CD4-positive, alpha-beta memory T cell (primary cell): Measurements from ENCODE around the gene TBXT. TPM values are rescaled to one million over a fixed set of nuclear protein-coding genes. Genes with fewer than 3 reads are reported as not detected.
"Not testable (repeated sequence)": the region's sequence is repeated elsewhere in the genome, so short reads cannot be mapped to it uniquely, and the experiment has no call there.

Experiments used
- CTCF ChIA-PET: fragments of 350-600 bp; sonication (Branson Sonifier 250); formaldehyde crosslinking; loops from one replicate; lab custom pipeline; 2021; ENCODE audit warnings: inconsistent platforms; ENCODE audit not compliant: partially characterized antibody; lab: Charles Lee
- POLR2A ChIA-PET: fragments of 350-600 bp; sonication (Branson Sonifier 250); formaldehyde crosslinking; loops from one replicate; lab custom pipeline; 2021; ENCODE audit not compliant: partially characterized antibody; lab: Charles Lee
- DNase-seq, 5 donors: peaks; one replicate each; pipeline versions ENCODE4 v3.0.0 to v3.0.0-alpha.2; 2020 to 2022; ENCODE audit warnings: mixed read lengths in 1 of 5
- H3K27ac ChIP-seq: one replicate; pipeline ENCODE4 v1.7.0; 2013; ENCODE audit warnings: low read depth, low read length
- H3K27me3 ChIP-seq: 2 replicates; pipeline ENCODE4 v1.7.0; 2013; ENCODE audit warnings: mild to moderate bottlenecking, low read length, moderate library complexity; ENCODE audit not compliant: insufficient read depth
- H3K36me3 ChIP-seq: 2 replicates; pipeline ENCODE4 v1.7.0; 2013; ENCODE audit warnings: mild to moderate bottlenecking, low read length, moderate library complexity; ENCODE audit not compliant: insufficient read depth
- H3K4me1 ChIP-seq: 2 replicates; pipeline ENCODE4 v1.7.0; 2013; ENCODE audit warnings: mild to moderate bottlenecking, low read length, moderate library complexity; ENCODE audit not compliant: insufficient read depth
- H3K4me3 ChIP-seq, 2 donors: one replicate each; pipeline ENCODE4 v1.7.0; 2013; ENCODE audit warnings: low read length in 2 of 2, mild to moderate bottlenecking in 1 of 2
- H3K9me3 ChIP-seq, 2 donors: one replicate each; pipeline ENCODE4 v1.7.0; 2013; ENCODE audit warnings: low read length in 2 of 2, control low read depth in 1 of 2; ENCODE audit not compliant: control insufficient read depth in 1 of 2
- H3K27ac Mint-ChIP-seq, 7 donors: one replicate each; pipeline ENCODE4 v1.8.0; 2020 to 2021; ENCODE audit warnings: mixed read lengths in 7 of 7, mild to moderate bottlenecking in 6 of 7, inconsistent platforms in 3 of 7, moderate library complexity in 3 of 7
- H3K27me3 Mint-ChIP-seq, 2 donors: one replicate each; pipeline ENCODE4 v1.8.0; 2020 to 2021; ENCODE audit warnings: mixed read lengths in 2 of 2
- H3K36me3 Mint-ChIP-seq, 2 donors: one replicate each; pipeline ENCODE4 v1.8.0; 2020 to 2021; ENCODE audit warnings: mixed read lengths in 2 of 2, inconsistent platforms in 1 of 2, mild to moderate bottlenecking in 1 of 2
- H3K4me1 Mint-ChIP-seq, 4 donors: one replicate each; pipeline ENCODE4 v1.8.0; 2020 to 2021; ENCODE audit warnings: mixed read lengths in 4 of 4, mild to moderate bottlenecking in 1 of 4
- H3K4me3 Mint-ChIP-seq, 8 donors: one replicate each; pipeline ENCODE4 v1.8.0; 2020 to 2021; ENCODE audit warnings: mixed read lengths in 8 of 8, mild to moderate bottlenecking in 7 of 8, moderate library complexity in 6 of 8, inconsistent platforms in 3 of 8
- H3K9me3 Mint-ChIP-seq, 8 donors: one replicate each; pipeline ENCODE4 v1.8.0; 2020 to 2021; ENCODE audit warnings: mixed read lengths in 8 of 8, mild to moderate bottlenecking in 5 of 8, inconsistent platforms in 3 of 8, moderate library complexity in 1 of 8
- intact Hi-C: fragments of 100-400 bp; cut with micrococcal nuclease; formaldehyde crosslinking; loops from one replicate; pipeline ENCODE4 v1.15.1; 2023
- polyA plus RNA-seq, 2 donors: library from polyadenylated mRNA; unstranded; fragments of 300-500 nt; fragmentation: Illumina TruSeq; gene quantifications; one replicate each; pipeline ENCODE4 v1.2.3, GENCODE V29; 2021
- total RNA-seq, 2 experiments: library from RNA; stranded (reverse); gene quantifications; one replicate each; pipeline ENCODE4 v1.2.3, GENCODE V29; 2021

Gene TBXT
- total and polyA plus RNA-seq, 4 experiments from 2014 or later: not detected

GRCh38 chr6:166192136-166192535 is 24.5 kb upstream of the TBXT start:
- H3K4me3 Mint-ChIP-seq: no peak overlapping the region
- ChIA-PET POLR2A (no interaction called here), CTCF (no interaction called here)
- H3K27ac ChIP-seq: no peak overlapping the region
- no peak overlapping the region for H3K27ac Mint-ChIP-seq
- H3K27me3 ChIP-seq: no peaks in the 10 kb centered on the region
- no peaks in the 10 kb centered on the region for H3K4me1 ChIP-seq
- no peak overlapping the region for H3K4me3 ChIP-seq
- no peaks in the 10 kb centered on the region for H3K9me3 ChIP-seq
- DNase-seq: no peak
- H3K36me3 ChIP-seq: no peaks in the 10 kb centered on the region
- peaks cover 0 to 11% (median 2%) of the 10 kb centered on the region in 8 donors for H3K9me3 Mint-ChIP-seq
- no peaks in the 10 kb centered on the region for H3K36me3 Mint-ChIP-seq
- peaks cover 0 to 8% of the 10 kb centered on the region in 2 donors for H3K27me3 Mint-ChIP-seq
- no peaks in the 10 kb centered on the region for H3K4me1 Mint-ChIP-seq
- intact Hi-C loops: no loop called here

- Histone ChIP-seq H3K36me3 (no peaks in the 10 kb centered on the region), H3K4me1 (no peaks in the 10 kb centered on the region), H3K27ac (no peak overlapping the region), H3K4me3 (no peak overlapping the region), H3K9me3 (no peaks in the 10 kb centered on the region), H3K27me3 (no peaks in the 10 kb centered on the region)
- intact Hi-C loops: loop anchor here (10.0 kb wide), 1 partner anchor 205 kb away; the partner anchor contains the start of gene MPC1
- Mint-ChIP-seq H3K4me3 (no peak overlapping the region), H3K4me1 (no peaks in the 10 kb centered on the region), H3K27me3 (peaks cover 9 to 13% of the 10 kb centered on the region in 2 donors), H3K27ac (no peak overlapping the region), H3K36me3 (no peaks in the 10 kb centered on the region), H3K9me3 (peaks cover 0 to 4% (median 3%) of the 10 kb centered on the region in 8 donors)
- ChIA-PET CTCF (no interaction called here), POLR2A (no interaction called here)
- DNase-seq: no peak
Observed at GRCh38 chr6:166179704-166180103, 12.1 kb upstream of the TBXT start.

GRCh38 chr6:166176106-166176505 is 8.5 kb upstream of the TBXT start:
- Mint-ChIP-seq H3K36me3 (no peaks in the 10 kb centered on the region), H3K27me3 (peaks cover 1 to 3% of the 10 kb centered on the region in 2 donors), H3K4me3 (no peak overlapping the region), H3K9me3 (no peaks in the 10 kb centered on the region), H3K27ac (no peak overlapping the region), H3K4me1 (peaks cover 0 to under 1% (median 0%) of the 10 kb centered on the region in 4 donors)
- no peaks in the 10 kb centered on the region for H3K36me3 ChIP-seq
- peaks cover 6% of the 10 kb centered on the region for H3K4me1 ChIP-seq
- DNase-seq: no peak
- no peak overlapping the region for H3K4me3 ChIP-seq
- ChIA-PET CTCF (no interaction called here), POLR2A (no interaction called here)
- no peaks in the 10 kb centered on the region for H3K9me3 ChIP-seq
- H3K27me3 ChIP-seq: peaks cover 9% of the 10 kb centered on the region
- no peak overlapping the region for H3K27ac ChIP-seq
- intact Hi-C loops: loop anchor here (10.0 kb wide), 1 partner anchor 209 kb away; the partner anchor contains the start of gene MPC1

- H3K4me1 ChIP-seq, CTCF ChIA-PET, H3K4me1 Mint-ChIP-seq, H3K27ac Mint-ChIP-seq, POLR2A ChIA-PET, H3K27ac ChIP-seq, H3K9me3 ChIP-seq, H3K36me3 ChIP-seq, H3K4me3 ChIP-seq, H3K9me3 Mint-ChIP-seq, DNase-seq, H3K4me3 Mint-ChIP-seq, H3K36me3 Mint-ChIP-seq: not testable (repeated sequence)
- peaks cover 15% of the 10 kb centered on the region for H3K27me3 ChIP-seq
- intact Hi-C loops: loop anchor here (10.0 kb wide), 1 partner anchor 210 kb away; the partner anchor contains the start of gene MPC1
- H3K27me3 Mint-ChIP-seq: peaks cover 7 to 12% of the 10 kb centered on the region in 2 donors
Observed at GRCh38 chr6:166175093-166175492, 7.4 kb upstream of the TBXT start.

- Mint-ChIP-seq H3K9me3 (peaks cover 0 to 2% (median 0%) of the 10 kb centered on the region in 8 donors), H3K4me3 (no peak overlapping the region), H3K4me1 (peaks cover 0 to 5% (median under 1%) of the 10 kb centered on the region in 4 donors), H3K27ac (no peak overlapping the region), H3K36me3 (no peaks in the 10 kb centered on the region), H3K27me3 (peaks cover 16 to 18% of the 10 kb centered on the region in 2 donors)
- POLR2A ChIA-PET: no interaction called here
- no peak overlapping the region for H3K4me3 ChIP-seq
- no peaks in the 10 kb centered on the region for H3K9me3 ChIP-seq
- H3K36me3 ChIP-seq: no peaks in the 10 kb centered on the region
- no peak for DNase-seq
- peaks cover 6% of the 10 kb centered on the region for H3K4me1 ChIP-seq
- no peak overlapping the region for H3K27ac ChIP-seq
- intact Hi-C loops: loop anchor here (10.0 kb wide), 1 partner anchor 211 kb away; the partner anchor contains the start of gene MPC1
- H3K27me3 ChIP-seq: peaks cover 25% of the 10 kb centered on the region
- CTCF ChIA-PET: interaction anchor here (1.3 kb wide), 1 partner anchor 8 kb away, joined by 3 read pairs; no protein-coding TSS in a partner anchor
Observed at GRCh38 chr6:166174031-166174430, 6.4 kb upstream of the TBXT start.

GRCh38 chr6:166173281-166173951 is 5.8 kb upstream of the TBXT start:
- ChIA-PET POLR2A (no interaction called here), CTCF (interaction anchor here (1.3 kb wide), 1 partner anchor 9 kb away, joined by 3 read pairs; no protein-coding TSS in a partner anchor)
- Mint-ChIP-seq H3K9me3 (peaks cover 0 to 2% (median 0%) of the 10 kb centered on the region in 8 donors), H3K27me3 (peaks cover 20 to 22% of the 10 kb centered on the region in 2 donors), H3K4me1 (peaks cover 3 to 9% (median 4%) of the 10 kb centered on the region in 4 donors), H3K27ac (no peak overlapping the region), H3K4me3 (no peak overlapping the region), H3K36me3 (no peaks in the 10 kb centered on the region)
- Histone ChIP-seq H3K4me1 (peaks cover 6% of the 10 kb centered on the region), H3K4me3 (no peak overlapping the region), H3K36me3 (no peaks in the 10 kb centered on the region), H3K27me3 (peaks cover 25% of the 10 kb centered on the region), H3K9me3 (no peaks in the 10 kb centered on the region), H3K27ac (no peak overlapping the region)
- intact Hi-C loops: loop anchor here (10.0 kb wide), 1 partner anchor 211 kb away; the partner anchor contains the start of gene MPC1
- DNase-seq: no peak

GRCh38 chr6:166172546-166172945 is 4.9 kb upstream of the TBXT start:
- Mint-ChIP-seq H3K27ac (no peak overlapping the region), H3K9me3 (peaks cover 0 to 2% (median 0%) of the 10 kb centered on the region in 8 donors)
- intact Hi-C loops: loop anchor here (10.0 kb wide), 1 partner anchor 212 kb away; the partner anchor contains the start of gene MPC1

More at GRCh38 chr6:166172546-166172945, 4.9 kb upstream of the TBXT start:
- Mint-ChIP-seq H3K4me1 (peaks cover 6 to 12% (median 6%) of the 10 kb centered on the region in 4 donors), H3K27me3 (peaks cover 23% of the 10 kb centered on the region in 2 donors), H3K36me3 (no peaks in the 10 kb centered on the region), H3K4me3 (no peak overlapping the region)
- H3K9me3 ChIP-seq: no peaks in the 10 kb centered on the region
- peaks cover 6% of the 10 kb centered on the region for H3K4me1 ChIP-seq
- H3K4me3 ChIP-seq: no peak overlapping the region
- H3K27ac ChIP-seq: no peak overlapping the region
- H3K27me3 ChIP-seq: peaks cover 25% of the 10 kb centered on the region
- CTCF ChIA-PET: no interaction called here
- POLR2A ChIA-PET: no interaction called here
- H3K36me3 ChIP-seq: no peaks in the 10 kb centered on the region
- no peak for DNase-seq
